PC-3 (cell line): ENCODE measurements around the gene LCE2C. TPM values are rescaled to one million over a fixed set of nuclear protein-coding genes. Genes with fewer than 3 reads are reported as not detected.
"Not testable (repeated sequence)": the region's sequence is repeated elsewhere in the genome, so short reads cannot be mapped to it uniquely, and the experiment has no call there.

Source experiments
- ATAC-seq: fragments of 200-7000 bp; cut with Tn5 transposase; 2 replicates; pipeline ENCODE4 v1.9.1; 2020; ENCODE audit warnings: mild to moderate bottlenecking, moderate library complexity
- BruUV-seq: library from RNA; stranded (reverse); fragments of 400-500 nt; replicated peaks from 2 replicates; lab custom pipeline; 2021; lab: Mats Ljungman, UMichigan
- CTCF ChIA-PET: fragments of 300-600 bp; sonication (Branson Sonifier 250); formaldehyde crosslinking; loops from one replicate; lab custom pipeline; 2022; ENCODE audit warnings: antibody characterized with exemption; lab: Charles Lee
- POLR2A ChIA-PET: fragments of 300-600 bp; sonication (Branson Sonifier 250); formaldehyde crosslinking; loops from one replicate; lab custom pipeline; 2022; ENCODE audit warnings: antibody characterized with exemption; ENCODE audit not compliant: unreplicated experiment; lab: Charles Lee
- DNase-seq: peaks from one replicate; pipeline ENCODE4 v3.0.0-alpha.2; 2015
- H2AFZ ChIP-seq: fragments of 300-600 bp; sonication (generic); 2 replicates; pipeline ENCODE4 v1.6.0; 2016; ENCODE audit warnings: antibody characterized with exemption, low read length
- H3F3A ChIP-seq: fragments of 300-600 bp; sonication (generic); one replicate; pipeline ENCODE4 v1.6.0; 2017; ENCODE audit warnings: antibody characterized with exemption, low read length, control low read depth, mild to moderate bottlenecking; ENCODE audit not compliant: unreplicated experiment
- H3K27ac ChIP-seq: fragments of 300-600 bp; sonication (generic); 2 replicates; pipeline ENCODE4 v1.5.1; 2016; ENCODE audit warnings: mild to moderate bottlenecking, low read length
- H3K27me3 ChIP-seq: fragments of 300-600 bp; sonication (generic); 2 replicates; pipeline ENCODE4 v1.6.1; 2016; ENCODE audit warnings: low read length, mixed read lengths
- H3K36me3 ChIP-seq: fragments of 300-600 bp; sonication (generic); 2 replicates; pipeline ENCODE4 v1.6.1; 2016; ENCODE audit warnings: low read depth, mixed run types, low read length, mixed read lengths
- H3K4me1 ChIP-seq: fragments of 300-600 bp; sonication (generic); 2 replicates; pipeline ENCODE4 v1.5.1; 2016; ENCODE audit warnings: low read length; ENCODE audit not compliant: insufficient read depth
- H3K4me2 ChIP-seq: fragments of 300-600 bp; sonication (generic); 2 replicates; pipeline ENCODE4 v1.6.0; 2016; ENCODE audit warnings: low read length
- H3K4me3 ChIP-seq: fragments of 300-600 bp; sonication (generic); 2 replicates; pipeline ENCODE4 v1.5.1; 2016; ENCODE audit warnings: mild to moderate bottlenecking, low read length, mixed read lengths
- H3K79me2 ChIP-seq: fragments of 300-600 bp; sonication (generic); 2 replicates; pipeline ENCODE4 v1.6.1; 2017; ENCODE audit warnings: low read length, mixed read lengths
- H3K9ac ChIP-seq: fragments of 300-600 bp; sonication (generic); 2 replicates; pipeline ENCODE4 v1.6.0; 2016; ENCODE audit warnings: mild to moderate bottlenecking, low read length
- H3K9me2 ChIP-seq: fragments of 300-600 bp; sonication (generic); replicated peaks from 2 replicates; pipeline ENCODE4 v1.6.1; 2016; ENCODE audit warnings: mixed run types, low read length, mixed read lengths
- H3K9me3 ChIP-seq: fragments of 300-600 bp; sonication (generic); 2 replicates; pipeline ENCODE4 v1.6.1; 2016; ENCODE audit warnings: low read length, mixed read lengths
- H4K20me1 ChIP-seq: fragments of 300-600 bp; sonication (generic); 2 replicates; pipeline ENCODE4 v1.6.1; 2016; ENCODE audit warnings: low read length, mixed read lengths
- CTCF ChIP-seq: fragments of 300-600 bp; sonication (generic); conservative IDR thresholded peaks from 2 replicates; pipeline ENCODE4 v1.5.1; 2017; ENCODE audit warnings: antibody characterized with exemption, low read depth, mild to moderate bottlenecking, low read length
- EZH2 ChIP-seq: fragments of 300-600 bp; sonication (generic); IDR thresholded peaks from one replicate; pipeline ENCODE4 v1.6.1; 2017; ENCODE audit warnings: antibody characterized with exemption, mild to moderate bottlenecking, low read length; ENCODE audit not compliant: unreplicated experiment
- EZH2phosphoT487 ChIP-seq: fragments of 300-600 bp; sonication (generic); IDR thresholded peaks from 2 replicates; pipeline ENCODE4 v1.6.1; 2018; ENCODE audit warnings: mild to moderate bottlenecking, antibody characterized with exemption, low read length, borderline replicate concordance
- intact Hi-C: fragments of 100-400 bp; cut with micrococcal nuclease; formaldehyde crosslinking; loops from 2 replicates; pipeline ENCODE4 v1.9.0; 2023
- total RNA-seq: library from RNA; depleted of rRNA; stranded (reverse); fragments of >200 nt; gene quantifications from 2 replicates; pipeline ENCODE4 v1.2.3, GENCODE V29; 2014

The LCE2C gene
- total RNA-seq, 1 experiment from 2014 or later, result not detected

DNA sequence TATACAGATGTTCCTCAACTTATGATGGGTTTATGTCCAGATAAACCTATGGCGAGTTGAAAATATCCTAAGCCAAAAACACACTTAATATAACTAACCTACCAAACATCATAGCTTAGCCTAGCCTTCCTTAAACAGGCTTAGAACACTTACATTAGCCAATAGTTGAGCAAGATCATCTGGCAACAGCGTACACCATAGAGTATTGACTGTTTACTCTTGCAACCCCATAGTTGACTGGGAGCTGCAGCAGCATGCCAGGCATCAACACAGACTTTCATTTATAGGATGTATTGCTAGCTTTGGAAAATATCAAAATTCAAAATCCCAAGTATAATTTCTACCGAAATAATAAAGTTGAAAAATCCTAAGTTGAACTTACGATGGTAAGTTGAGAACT is 17.4 kb upstream of the LCE2C start:
- POLR2A ChIA-PET, result interaction anchor here (0.6 kb wide), 1 partner anchor 154 kb away, joined by 4 read pairs; the partner anchor contains the start of gene LCE1B
- Histone ChIP-seq H3K9ac (no peak overlapping the region), H4K20me1 (no peaks in the 10 kb centered on the region), H2AFZ (no peak overlapping the region), H3K4me3 (no peak overlapping the region), H3K9me3 (no peaks in the 10 kb centered on the region), H3K27me3 (peaks cover 30% of the 10 kb centered on the region), H3K36me3 (no peaks in the 10 kb centered on the region), H3K9me2 (no peaks in the 10 kb centered on the region), H3K79me2 (no peaks in the 10 kb centered on the region), H3K4me1 (no peaks in the 10 kb centered on the region), H3F3A (no peaks in the 10 kb centered on the region), H3K4me2 (no peak overlapping the region), H3K27ac (no peak overlapping the region)
- ATAC-seq (no peak), DNase-seq (no peak)
- intact Hi-C loops, result no loop called here
- BruUV-seq, result no TSS peak
- CTCF ChIA-PET, result no interaction called here
- TF ChIP-seq CTCF, result no peak
- no peak for TF ChIP-seq EZH2
- no peak for TF ChIP-seq EZH2phosphoT487

DNA sequence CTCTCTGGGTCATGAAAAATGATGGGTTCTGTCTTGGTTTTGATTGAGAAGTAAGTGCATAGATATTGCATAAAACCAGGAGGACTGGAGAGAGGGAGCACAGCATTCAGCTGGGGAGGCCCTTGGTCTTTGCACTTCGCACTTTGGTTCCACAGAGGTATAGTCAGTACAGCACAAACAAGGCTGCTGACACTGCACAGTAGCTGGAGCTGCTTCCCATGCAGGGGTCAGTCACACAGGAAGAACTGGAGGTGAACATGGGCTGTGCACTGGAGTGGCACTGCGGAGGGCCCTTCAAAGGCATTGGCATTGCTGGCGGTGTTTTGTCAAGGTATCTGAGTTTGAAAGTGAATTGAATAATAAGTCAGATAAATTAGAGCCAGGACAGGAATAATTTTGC is 16.4 kb upstream of the LCE2C start:
- peaks cover 33% of the 10 kb centered on the region for H3K27me3 ChIP-seq
- H3K79me2 ChIP-seq, result no peaks in the 10 kb centered on the region
- ATAC-seq (no peak), DNase-seq (no peak)
- H3K9me2 ChIP-seq, result no peaks in the 10 kb centered on the region
- POLR2A ChIA-PET, result no interaction called here
- no peak overlapping the region for H3K27ac ChIP-seq
- H3K36me3 ChIP-seq, result no peaks in the 10 kb centered on the region
- H3F3A ChIP-seq, result no peaks in the 10 kb centered on the region
- CTCF ChIA-PET, result no interaction called here
- no peak overlapping the region for H3K4me2 ChIP-seq
- H2AFZ ChIP-seq, result no peak overlapping the region
- no peak overlapping the region for H3K9ac ChIP-seq
- H3K4me1 ChIP-seq, result no peaks in the 10 kb centered on the region
- intact Hi-C loops, result no loop called here
- H4K20me1 ChIP-seq, result no peaks in the 10 kb centered on the region
- H3K4me3 ChIP-seq, result no peak overlapping the region
- TF ChIP-seq EZH2 (no peak), EZH2phosphoT487 (no peak), CTCF (no peak)
- BruUV-seq, result no TSS peak
- H3K9me3 ChIP-seq, result no peaks in the 10 kb centered on the region

- TF ChIP-seq CTCF, result no peak
- no peak for TF ChIP-seq EZH2phosphoT487
- TF ChIP-seq EZH2, result no peak
- Histone ChIP-seq H3K79me2 (no peaks in the 10 kb centered on the region), H3K9me3 (no peaks in the 10 kb centered on the region), H3K36me3 (no peaks in the 10 kb centered on the region), H4K20me1 (no peaks in the 10 kb centered on the region), H3K27ac (no peak within 1 kb of the TSS), H3K4me1 (no peaks in the 10 kb centered on the region), H3F3A (no peaks in the 10 kb centered on the region), H3K27me3 (peaks cover 33% of the 10 kb centered on the region), H3K9me2 (no peaks in the 10 kb centered on the region), H3K4me3 (no peak within 1 kb of the TSS), H2AFZ (no peak within 1 kb of the TSS), H3K4me2 (no peak within 1 kb of the TSS), H3K9ac (no peak within 1 kb of the TSS)
- ChIA-PET CTCF (no interaction called here), POLR2A (no interaction called here)
- no peak for ATAC-seq
- DNase-seq, result no peak
- BruUV-seq, result no TSS peak
- intact Hi-C loops, result no loop called here
These were observed 12.0 kb upstream of the LCE2C start, which contains the start of gene LCE2D for GRCh38 chr1:152663098-152663497. Gene LCE2D, plus strand, starts transcription at chr1:152663380. Its CDS starts 726 bp downstream, at chr1:152664106.

GRCh38 chr1:152666171-152666570 is 8.9 kb upstream of the LCE2C start:
- H3K9me2 ChIP-seq, H3K36me3 ChIP-seq, CTCF ChIA-PET, H3K9ac ChIP-seq, H3K9me3 ChIP-seq, DNase-seq, POLR2A ChIA-PET, H3K4me1 ChIP-seq, ATAC-seq, intact Hi-C loops, H3K27ac ChIP-seq, BruUV-seq, H3K79me2 ChIP-seq, H3K4me2 ChIP-seq, H4K20me1 ChIP-seq, H3F3A ChIP-seq, H2AFZ ChIP-seq, H3K4me3 ChIP-seq: not testable (repeated sequence)
- H3K27me3 ChIP-seq, result 0 out of 2 replicates have a peak, but pooled peaks cover 11% of the 10 kb centered on the region
